Measurements from ENCODE around the gene DGKD. TPM values are rescaled to one million over a fixed set of nuclear protein-coding genes. Genes with fewer than 3 reads are reported as not detected.
A peak's percentile ranks its signal among the peaks of the same experiment; 100 is the strongest.

The DGKD gene
- total RNA-seq, 4 donors from 2014 or later: 9.1 to 21.9 (median 17.8) TPM

- Histone ChIP-seq H3K4me3 (no peak overlapping the region), H3K9me3 (no peaks in the 10 kb centered on the region), H3K27me3 (no peaks in the 10 kb centered on the region), H3K4me1 (peaks cover 0 to 26% (median 11%) of the 10 kb centered on the region in 3 donors), H3K36me3 (peaks cover 0 to 60% of the 10 kb centered on the region in 2 donors), H3K27ac (peak overlapping the region in 2 of 4 donors; percentile 75 to 76)
- TF ChIP-seq POLR2AphosphoS5 (IDR thresholded peaks at IDR 0.05) (no peak), POLR2A (IDR thresholded peaks at IDR 0.05) (no peak), EP300 (IDR thresholded peaks at IDR 0.05) (no peak)
- TF ChIP-seq, protein P1, sequence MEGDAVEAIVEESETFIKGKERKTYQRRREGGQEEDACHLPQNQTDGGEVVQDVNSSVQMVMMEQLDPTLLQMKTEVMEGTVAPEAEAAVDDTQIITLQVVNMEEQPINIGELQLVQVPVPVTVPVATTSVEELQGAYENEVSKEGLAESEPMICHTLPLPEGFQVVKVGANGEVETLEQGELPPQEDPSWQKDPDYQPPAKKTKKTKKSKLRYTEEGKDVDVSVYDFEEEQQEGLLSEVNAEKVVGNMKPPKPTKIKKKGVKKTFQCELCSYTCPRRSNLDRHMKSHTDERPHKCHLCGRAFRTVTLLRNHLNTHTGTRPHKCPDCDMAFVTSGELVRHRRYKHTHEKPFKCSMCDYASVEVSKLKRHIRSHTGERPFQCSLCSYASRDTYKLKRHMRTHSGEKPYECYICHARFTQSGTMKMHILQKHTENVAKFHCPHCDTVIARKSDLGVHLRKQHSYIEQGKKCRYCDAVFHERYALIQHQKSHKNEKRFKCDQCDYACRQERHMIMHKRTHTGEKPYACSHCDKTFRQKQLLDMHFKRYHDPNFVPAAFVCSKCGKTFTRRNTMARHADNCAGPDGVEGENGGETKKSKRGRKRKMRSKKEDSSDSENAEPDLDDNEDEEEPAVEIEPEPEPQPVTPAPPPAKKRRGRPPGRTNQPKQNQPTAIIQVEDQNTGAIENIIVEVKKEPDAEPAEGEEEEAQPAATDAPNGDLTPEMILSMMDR (IDR thresholded peaks at IDR 0.05): no peak
- ATAC-seq: no peak
- WGBS, 2 donors (ENCODE audit: low coverage in 1 of 2): 85% methylated on average over 11 of the region's 14 CpGs; no CpG with 5 or more reads in 1 of the 2 donors
Measured at GRCh38 chr2:233470839-233471238, 116.5 kb downstream of the DGKD start.

DNA sequence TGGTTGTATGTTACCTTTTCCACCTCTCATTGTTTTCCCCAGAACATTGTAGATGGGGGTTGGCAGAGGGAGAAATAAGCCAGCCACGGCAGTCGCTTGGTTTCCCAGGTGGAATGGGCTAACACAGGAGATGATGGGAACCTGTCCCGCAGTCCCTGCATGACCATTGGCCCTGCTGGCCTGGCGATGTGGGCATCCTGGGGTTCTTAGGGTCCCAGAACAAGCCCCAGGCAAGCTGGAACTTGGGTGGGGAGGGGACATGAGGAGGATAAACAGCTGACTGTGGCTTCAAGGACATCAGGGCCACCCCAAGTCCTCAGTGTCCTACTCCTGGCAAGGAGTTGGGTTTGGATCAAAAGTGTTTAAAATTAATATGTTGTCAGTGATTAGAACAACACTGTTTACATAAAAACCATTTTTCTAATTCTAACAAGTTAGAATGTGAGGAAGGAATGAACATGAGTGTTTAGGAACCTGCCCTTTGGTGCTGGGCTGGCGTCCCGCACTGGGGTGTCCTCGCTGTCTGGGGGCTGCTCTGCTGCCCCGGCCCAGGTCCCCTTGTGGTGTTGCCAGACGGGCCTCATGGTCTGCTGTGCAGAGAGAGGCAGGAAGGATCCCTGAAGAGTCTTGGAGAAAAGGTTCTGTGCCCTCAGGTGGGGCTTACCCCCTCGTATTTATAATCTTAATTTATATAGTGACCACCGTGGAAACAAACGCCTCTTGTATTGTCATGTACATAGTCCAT is 117.2 kb downstream of the DGKD start:
- 77 to 93% methylated on average over 8 to 10 of the region's 12 CpGs for WGBS, 2 donors (ENCODE audit: low coverage in 1 of 2)
- TF ChIP-seq POLR2AphosphoS5 (IDR thresholded peaks at IDR 0.05) (no peak), EP300 (IDR thresholded peaks at IDR 0.05) (no peak), POLR2A (IDR thresholded peaks at IDR 0.05) (no peak)
- TF ChIP-seq, protein P1 (IDR thresholded peaks at IDR 0.05): no peak
- peak overlapping the region in 2 of 4 donors; percentile 75 to 76 for H3K27ac ChIP-seq

GRCh38 chr2:233473386-233473791 is 119.1 kb downstream of the DGKD start:
- peaks cover 0 to 26% (median 11%) of the 10 kb centered on the region in 3 donors for H3K4me1 ChIP-seq
- TF ChIP-seq POLR2A (IDR thresholded peaks at IDR 0.05) (no peak), EP300 (IDR thresholded peaks at IDR 0.05) (no peak), POLR2AphosphoS5 (IDR thresholded peaks at IDR 0.05) (no peak)
- TF ChIP-seq, protein P1 (IDR thresholded peaks at IDR 0.05): no peak
- peaks cover 0 to 60% of the 10 kb centered on the region in 2 donors for H3K36me3 ChIP-seq
- no peak overlapping the region for H3K4me3 ChIP-seq
- H3K27ac ChIP-seq: no peak overlapping the region
- no peaks in the 10 kb centered on the region for H3K27me3 ChIP-seq
- 84% methylated on average over 9 of the region's 19 CpGs; no CpG with 5 or more reads in 1 of the 2 donors for WGBS, 2 donors (ENCODE audit: low coverage in 1 of 2)
- no peak for ATAC-seq
- no peaks in the 10 kb centered on the region for H3K9me3 ChIP-seq

More for the DNA sequence above, 117.2 kb downstream of the DGKD start:
- no peak overlapping the region for H3K4me3 ChIP-seq
- ATAC-seq: no peak
- H3K4me1 ChIP-seq: peaks cover 0 to 26% (median 11%) of the 10 kb centered on the region in 3 donors
- no peaks in the 10 kb centered on the region for H3K27me3 ChIP-seq
- no peaks in the 10 kb centered on the region for H3K9me3 ChIP-seq
- peaks cover 0 to 60% of the 10 kb centered on the region in 2 donors for H3K36me3 ChIP-seq

DNA sequence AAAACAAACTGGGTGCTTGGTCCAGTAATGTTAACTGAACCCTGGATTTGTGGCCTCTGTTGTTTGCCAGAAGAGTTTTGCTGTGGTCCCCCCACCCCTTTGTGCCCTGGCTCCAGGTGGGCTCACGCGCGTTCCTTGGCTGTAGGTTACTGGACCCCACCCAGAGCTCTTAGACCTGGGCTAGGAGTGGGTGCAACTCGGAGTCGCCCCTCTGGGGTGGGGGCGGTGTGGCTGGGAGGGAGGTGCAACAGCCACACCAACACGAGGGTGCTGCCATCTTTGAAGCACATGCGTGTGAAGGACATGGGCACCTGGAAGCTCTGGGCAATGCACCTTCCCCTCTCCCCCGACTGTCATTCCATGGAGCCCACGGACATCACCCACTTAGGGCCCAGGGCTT is 119.6 kb downstream of the DGKD start:
- H3K36me3 ChIP-seq: peaks cover 0 to 60% of the 10 kb centered on the region in 2 donors
- no peak for ATAC-seq
- H3K4me1 ChIP-seq: peaks cover 0 to 25% (median 11%) of the 10 kb centered on the region in 3 donors
- no CpG with 5 or more reads among the region's 10 CpGs for WGBS, 2 donors (ENCODE audit: low coverage in 1 of 2)
- H3K9me3 ChIP-seq: no peaks in the 10 kb centered on the region
- peak overlapping the region in 2 of 4 donors; percentile 33 to 43 for H3K27ac ChIP-seq
- H3K27me3 ChIP-seq: no peaks in the 10 kb centered on the region
- H3K4me3 ChIP-seq: no peak overlapping the region
- no peak for TF ChIP-seq EP300 (IDR thresholded peaks at IDR 0.05)
- no peak for TF ChIP-seq POLR2AphosphoS5 (IDR thresholded peaks at IDR 0.05)
- TF ChIP-seq, protein P1 (IDR thresholded peaks at IDR 0.05): no peak
- no peak for TF ChIP-seq POLR2A (IDR thresholded peaks at IDR 0.05)

Data from gastroesophageal sphincter (tissue), 4 donors.